ENCODE results near the gene RBM15.

GRCh38 chr1:110294308-110294707 lies 44.9 kb upstream of the RBM15 start:
- no peak for TF ChIP-seq CTCF (IDR thresholded peaks at IDR 0.05)
- TF ChIP-seq POLR2A (IDR thresholded peaks at IDR 0.05), result no peak
